CD4-positive, alpha-beta T cell treated with Interleukin-12 subunit alpha and Interleukin-12 subunit beta, for 1 hour (primary cell): ENCODE data around the gene FUOM.
"Not testable (repeated sequence)": the region's sequence is repeated elsewhere in the genome, so short reads cannot be mapped to it uniquely, and the experiment has no call there.

ENCODE experiments used
- DNase-seq: peaks from one replicate; pipeline ENCODE4 v3.0.0-alpha.2; 2020

The FUOM gene

DNA sequence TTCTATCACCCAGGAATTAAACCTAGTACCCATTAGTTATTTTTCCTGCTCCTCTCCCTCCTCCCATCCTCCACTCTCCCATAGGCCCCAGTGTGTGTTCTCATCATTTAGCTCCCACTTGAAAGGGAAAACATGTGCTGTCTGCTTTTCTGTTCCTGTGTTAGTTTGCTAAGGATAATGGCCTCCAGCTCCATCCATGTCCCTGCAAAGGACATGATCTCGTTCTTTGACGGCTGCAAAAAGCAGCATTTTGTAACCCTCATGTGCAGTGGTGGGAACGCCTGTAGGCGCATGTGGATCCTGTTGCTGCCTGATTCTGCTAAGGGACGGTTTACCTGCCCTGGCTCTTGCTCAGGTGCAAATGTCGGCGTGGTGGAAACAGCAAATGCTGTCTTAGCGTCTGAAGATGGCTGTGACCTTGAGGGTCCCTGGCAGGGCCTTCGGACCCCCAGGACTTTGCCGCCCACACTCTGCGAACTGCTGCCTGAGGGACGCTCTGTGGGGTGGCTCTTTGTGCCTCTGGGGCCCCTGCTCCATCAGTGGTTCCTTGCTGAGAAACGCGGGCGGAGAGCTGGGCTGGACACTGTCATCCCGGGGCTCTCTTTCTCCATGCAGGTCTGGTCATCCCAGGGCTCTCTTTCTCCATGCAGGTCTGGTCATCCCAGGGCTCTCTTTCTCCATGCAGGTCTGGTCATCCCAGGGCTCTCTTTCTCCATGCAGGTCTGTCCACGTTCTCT, 30.6 kb upstream of the FUOM start:
- DNase-seq = no peak

DNA sequence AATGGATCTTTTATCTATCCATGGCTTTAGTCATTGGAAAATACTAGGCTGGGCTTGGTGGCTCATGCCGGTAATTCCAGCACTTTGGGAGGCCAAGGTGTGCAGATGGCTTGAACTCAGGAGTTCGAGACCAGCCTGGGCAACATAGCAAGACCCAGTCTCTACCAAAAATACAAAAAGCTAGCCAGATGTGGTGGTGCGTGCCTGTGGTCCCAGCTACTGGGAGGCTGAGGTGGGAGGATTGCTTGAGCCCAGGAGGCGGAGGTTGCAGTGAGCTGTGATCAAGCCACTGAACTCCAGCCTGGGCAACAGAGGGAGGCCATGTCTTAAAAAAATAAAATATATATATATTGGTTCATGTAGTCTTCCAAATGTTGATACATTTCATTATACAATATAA, 29.1 kb upstream of the FUOM start:
- not testable (repeated sequence) for DNase-seq

DNA sequence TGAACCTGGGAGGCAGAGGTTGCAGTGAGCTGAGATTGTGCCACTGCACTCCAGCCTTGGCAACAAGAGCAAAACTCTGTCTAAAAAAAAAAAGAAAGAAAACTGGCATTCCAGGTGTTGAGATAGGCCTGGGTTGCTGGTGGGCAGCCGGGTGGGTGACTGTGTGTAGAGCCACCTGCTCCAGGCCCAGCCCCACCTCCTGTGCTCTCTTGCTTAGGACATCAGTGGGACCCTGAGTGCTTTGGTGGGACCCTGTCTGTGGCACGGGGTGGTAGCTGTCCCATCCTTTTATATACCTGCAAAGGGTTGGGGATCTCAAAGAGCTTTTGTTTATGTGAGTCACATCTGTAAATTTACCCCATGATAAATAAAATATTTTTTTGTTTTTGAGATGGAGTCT, 27.4 kb upstream of the FUOM start:
- no peak for DNase-seq

DNA sequence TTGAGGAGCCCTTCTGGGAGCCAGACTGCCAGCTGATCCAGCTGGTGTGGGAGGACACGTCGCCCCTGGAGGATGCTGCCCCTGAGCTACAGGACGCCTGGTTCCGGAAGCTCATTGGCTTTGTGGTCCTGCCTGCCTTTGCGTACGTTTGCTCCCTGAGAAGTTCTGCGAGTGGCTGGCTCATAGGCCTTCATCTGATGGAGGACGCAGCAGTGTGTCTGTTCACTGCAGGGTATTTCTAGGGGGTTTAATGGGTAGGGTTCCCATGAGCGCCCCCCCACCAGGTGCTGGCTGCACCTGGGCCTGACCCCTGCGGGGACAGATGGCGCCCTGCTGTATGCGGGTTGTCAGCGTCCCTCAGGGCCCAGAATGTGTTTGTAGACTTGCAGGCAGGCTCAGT, 26.3 kb upstream of the FUOM start:
- no peak for DNase-seq

DNA sequence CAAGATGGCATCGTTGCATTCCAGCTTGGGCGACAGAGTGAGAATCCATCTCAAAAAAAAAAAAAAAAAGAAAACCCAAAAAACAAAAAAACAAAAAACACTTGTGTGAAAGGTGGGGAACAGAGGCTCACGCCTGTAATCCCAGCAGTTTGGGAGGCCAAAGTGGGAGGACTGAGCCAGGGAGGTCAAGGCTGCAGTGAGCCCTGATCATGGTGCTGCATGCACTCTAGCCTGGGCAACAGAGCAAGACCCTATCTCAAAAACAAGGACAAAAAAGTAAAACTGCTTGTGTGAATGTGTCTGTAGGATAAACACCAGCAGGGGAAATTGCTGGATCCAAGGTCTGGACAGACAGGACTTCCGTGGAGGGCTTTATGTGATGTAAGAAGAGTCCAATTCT, 25.7 kb upstream of the FUOM start:
- DNase-seq = no peak

DNA sequence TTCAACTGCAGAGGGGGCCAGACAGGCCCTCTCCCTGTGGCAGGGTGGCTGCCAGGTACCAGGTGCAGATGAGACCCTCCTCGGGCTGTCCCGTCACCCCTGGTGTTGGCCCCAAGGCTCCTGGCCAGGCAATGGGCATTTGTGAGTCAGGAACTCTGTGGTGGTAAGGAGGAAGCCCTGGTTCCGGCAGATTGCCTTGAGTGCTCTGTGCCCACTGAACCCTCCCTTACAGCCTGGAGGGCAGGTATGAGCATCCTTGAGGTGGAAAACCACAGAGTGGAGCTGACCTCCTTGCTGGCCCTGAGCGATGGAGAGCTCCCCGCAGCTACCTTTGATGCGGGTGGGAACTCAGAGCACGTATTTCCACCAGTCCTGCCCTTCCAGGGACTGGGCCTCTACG, 23.2 kb upstream of the FUOM start:
- DNase-seq = no peak

DNA sequence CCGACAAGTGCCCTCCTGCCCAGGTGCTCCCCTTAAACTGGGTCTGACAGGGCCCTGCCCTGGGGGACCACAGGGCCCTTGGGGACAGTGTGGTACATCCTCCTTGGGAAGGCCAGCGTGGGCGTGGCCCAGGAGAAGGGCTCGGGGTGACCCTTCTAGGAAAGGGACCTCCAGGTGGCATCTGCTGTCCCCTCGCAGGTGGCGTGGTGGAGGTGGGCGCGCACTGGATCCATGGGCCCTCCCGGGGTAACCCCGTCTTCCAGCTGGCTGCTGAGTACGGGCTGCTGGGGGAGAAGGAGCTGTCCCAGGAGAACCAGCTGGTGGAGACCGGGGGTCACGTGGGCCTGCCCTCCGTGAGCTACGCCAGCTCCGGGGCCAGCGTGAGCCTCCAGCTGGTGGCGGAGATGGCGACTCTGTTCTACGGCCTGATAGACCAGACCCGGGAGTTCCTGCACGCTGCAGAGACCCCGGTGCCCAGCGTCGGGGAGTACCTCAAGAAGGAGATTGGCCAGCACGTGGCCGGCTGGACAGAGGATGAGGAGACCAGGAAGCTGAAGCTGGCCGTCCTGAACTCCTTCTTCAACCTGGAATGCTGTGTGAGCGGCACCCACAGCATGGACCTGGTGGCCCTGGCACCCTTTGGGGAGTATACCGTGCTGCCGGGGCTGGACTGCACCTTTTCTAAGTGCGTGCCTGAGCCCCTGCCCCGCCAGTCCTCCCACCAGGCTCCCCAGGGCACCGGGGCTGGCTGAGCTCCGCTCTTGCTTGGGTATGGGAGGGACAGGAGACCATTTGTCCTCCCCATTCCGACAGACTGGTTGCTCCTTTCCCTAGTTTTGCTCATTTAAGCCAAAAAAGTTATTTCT, 22.2 kb upstream of the FUOM start:
- DNase-seq = no peak

DNA sequence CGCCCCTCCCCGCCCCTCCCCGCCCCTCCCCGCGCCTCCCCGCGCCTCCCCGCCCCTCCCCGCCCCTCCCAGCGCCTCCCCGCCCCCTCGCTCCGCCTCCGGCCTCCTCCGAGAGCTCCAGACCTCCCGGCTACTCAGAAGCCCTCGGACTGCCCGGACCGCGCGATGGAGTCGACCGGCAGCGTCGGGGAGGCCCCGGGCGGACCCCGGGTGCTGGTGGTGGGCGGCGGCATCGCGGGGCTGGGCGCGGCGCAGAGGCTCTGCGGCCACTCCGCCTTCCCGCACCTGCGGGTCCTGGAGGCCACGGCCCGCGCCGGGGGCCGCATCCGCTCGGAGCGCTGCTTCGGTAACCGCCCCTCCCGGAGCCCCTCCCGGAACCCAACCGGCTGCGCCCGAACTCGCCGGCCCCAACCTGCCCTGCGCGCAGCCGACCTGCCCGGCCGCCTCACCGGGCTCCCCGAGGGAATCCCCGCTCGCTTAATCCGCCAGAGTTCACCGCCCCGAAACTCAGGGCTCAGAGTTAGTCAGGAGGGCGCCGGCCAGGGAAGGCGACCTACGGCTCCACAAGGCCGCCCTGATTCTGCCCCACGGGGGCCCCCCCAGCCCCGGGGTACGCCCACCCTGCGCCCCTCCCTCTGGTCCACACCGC, 21.5 kb upstream of the FUOM start, which contains the start of gene PAOX:
TSS of gene PAOX (plus strand) at position 111 of the 649 bp plus-strand sequence. CDS start at position 166, 55 bp downstream.
- DNase-seq = peak; percentile 73

DNA sequence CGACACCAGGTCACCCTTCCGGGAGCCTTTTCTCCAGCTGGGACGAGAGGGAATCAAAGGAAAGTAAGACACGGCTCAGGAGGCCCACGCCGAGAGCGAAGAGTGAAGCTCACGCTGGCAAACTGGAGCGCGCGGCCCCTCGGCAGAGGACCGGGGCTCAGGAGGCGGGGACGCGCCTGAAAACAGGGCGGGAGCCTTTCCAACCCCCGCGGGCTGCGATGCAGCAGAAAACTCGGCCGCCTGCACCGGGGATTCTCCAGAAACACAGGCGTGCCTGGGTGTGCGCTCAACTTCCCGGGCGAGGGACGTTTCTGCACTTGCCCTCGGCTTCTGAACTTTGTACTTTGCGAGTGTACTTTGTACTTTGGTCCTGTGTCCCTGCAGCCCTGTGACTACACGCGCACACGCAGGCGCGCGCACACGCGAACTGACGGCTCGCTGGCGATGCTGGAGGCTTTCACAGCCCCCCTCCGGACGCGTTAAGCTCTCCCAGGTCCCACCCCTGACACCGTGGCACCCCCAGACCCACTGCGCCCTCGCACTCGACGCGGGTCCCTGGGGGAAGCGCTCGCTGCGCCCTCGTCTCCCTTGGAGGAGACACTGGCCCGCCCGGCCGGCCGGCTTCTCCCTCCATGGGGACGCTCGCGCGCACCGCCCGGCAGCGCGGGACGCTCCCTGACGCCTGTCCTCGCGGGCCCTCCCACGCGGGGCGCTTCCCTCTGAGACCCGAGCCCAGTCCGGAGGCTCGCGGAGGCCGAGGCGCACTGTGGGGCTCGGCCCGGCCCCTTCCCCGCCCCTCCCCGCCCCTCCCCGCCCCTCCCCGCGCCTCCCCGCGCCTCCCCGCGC, 20.7 kb upstream of the FUOM start:
- DNase-seq = peak; percentile 60

DNA sequence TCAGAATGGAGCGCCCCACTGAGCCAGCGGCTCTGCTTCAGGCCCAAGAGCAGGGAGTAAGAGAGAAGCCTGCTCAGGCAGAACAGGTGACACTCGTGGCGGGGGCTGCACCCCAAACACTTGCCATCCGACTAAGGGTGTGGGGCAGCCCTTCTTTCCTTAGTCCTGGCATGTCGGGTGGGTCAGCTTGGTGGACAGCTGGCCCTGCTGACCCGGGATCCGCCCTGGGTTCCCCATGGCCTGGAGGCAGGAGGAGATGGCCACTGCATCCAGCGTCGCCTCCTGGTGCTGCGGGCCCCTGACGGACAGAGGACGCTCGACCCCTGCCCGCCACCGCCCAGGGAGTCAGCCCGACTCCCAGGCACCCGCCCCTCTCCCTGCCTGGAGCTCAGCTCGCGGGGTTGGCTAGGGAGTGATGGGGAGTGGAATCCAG, 20.0 kb upstream of the FUOM start:
- no peak for DNase-seq

DNA sequence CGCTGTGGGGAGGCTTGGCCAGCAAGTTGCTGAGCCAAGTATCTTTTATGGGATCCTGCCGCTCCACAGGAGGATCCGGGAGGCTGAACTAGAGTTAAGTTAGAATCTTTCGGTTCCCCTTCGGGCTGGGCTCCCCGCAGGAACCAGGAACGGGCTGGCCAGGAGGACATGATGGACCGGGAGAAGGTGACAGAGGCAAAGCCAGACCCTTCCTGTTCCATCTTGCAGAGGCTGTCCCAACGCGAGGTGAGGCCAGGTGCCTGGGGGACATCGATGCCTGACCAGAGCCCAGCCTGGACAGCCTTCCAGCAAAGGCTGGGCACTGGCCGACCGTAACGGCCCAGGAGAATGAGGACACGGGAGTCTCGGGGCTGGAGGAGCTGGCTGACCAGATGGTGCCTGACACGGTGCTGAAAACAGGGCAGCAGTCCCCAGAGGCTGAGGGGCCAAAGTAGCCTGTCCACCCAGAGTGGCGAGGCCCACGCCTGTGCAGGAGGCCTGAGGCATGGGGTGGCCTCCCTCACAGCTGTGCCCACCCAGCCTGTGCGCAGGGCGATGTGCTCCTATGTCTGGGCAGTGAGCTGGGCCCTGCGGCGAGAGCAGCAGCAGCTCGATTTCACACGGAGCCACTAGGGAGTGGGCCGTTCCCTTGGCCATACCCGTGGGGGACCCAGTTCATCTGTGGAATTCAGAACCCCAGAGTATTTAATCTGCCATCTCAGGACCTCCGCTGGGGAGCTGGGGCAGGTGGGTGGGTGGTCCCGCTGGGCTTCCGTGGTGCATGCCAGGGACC, 19.4 kb upstream of the FUOM start:
- DNase-seq = no peak

DNA sequence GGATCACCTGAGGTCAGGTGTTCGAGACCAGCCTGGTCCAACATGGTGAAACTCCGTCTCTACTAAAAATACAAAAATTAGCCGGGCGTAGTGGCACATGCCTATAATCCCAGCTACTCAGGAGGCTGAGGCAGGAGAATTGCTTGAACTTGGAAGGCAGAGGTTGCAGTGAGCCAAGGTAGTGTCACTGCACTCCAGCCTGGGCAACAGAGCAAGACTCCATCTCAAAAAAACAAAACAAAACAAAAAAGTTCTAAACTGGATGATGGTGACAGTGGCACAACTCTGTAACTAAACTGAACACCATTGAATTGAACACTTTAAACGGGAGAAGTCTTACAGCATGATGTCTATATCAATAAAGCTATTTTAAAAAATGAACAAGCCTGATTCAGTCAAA, 18.4 kb upstream of the FUOM start:
- DNase-seq = not testable (repeated sequence)

DNA sequence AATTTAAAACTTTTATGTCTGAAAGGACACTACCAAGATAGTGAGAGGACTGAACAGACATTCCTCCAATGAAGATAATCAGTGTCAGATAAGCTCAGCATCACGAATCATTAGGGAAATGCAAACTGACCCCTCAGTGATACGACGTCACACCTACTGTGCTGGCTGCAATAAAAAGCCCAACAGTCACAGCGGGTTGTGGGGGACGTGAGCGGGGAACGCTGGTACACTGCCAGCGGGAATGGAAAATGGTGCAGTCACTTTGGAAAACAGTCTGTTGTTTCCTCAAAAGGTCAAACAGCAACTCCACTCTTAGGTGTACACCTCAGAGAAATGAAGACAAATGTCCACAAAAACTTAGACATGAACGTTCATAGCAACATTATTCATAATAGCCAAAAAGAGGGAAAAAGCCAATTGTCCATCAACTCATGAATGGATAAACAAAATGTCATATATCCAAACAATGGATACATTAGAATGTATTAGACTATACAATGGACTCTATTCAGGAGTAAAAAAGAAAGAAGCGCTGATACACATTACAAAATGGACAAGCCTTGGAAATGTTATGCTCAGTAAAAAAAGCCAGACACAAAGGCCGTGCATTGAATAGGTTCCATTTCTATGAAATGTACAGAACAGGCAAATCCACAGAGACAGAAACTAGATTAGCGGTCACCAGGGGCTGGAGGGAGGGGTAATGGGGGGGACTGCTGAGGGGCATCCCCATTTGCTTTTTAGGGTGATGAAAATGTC, 17.7 kb upstream of the FUOM start:
- no peak for DNase-seq

DNA sequence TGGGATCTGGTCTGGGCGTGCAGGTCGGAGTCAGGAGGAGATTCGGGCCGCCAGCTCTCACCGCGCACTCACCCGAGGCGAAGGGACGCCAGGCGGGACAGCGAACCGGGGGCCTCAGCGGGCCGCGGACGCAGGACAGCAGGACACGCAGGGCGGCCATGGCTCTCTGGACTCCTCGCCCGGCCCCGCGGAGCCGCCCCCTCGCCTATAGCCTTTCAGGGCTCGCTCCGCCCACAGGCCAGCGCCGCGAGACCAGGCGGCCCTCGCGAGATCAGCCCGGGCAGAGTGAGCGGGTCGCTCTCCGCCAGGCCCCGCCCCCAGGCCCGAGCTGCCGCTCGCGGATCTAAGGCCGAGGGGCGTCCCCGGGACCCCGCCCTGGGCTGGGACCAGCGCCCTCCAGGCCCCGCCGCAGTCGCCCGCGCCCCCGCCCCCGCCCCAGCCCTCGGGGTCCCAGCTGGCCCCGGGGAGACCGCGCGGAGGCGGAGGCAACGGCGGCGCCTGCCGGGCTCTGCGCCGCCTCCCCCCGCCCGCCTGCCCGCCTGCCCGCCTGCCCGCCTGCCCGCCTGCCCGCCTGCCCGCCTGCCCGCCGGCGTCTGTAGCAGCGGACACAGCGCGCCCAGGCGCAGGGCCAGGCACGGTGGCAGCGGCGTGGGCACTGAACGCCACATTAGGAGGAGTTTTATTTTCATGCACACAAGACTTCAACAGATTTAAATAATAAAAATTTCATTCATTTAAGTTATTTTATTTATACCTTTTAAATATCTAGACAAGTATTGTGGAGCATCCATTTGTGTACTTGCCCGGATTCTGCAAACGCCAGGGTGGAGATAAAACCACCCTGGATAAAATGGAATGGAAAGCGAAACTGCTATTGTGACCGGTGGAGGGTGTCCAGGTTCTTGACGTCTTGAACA, 15.6 kb upstream of the FUOM start, which contains the start of gene ECHS1:
TSS of gene ECHS1 (minus strand) at position 181 of the 917 bp plus-strand sequence. CDS start at position 160, 21 bp downstream.
- peak; percentile 93 for DNase-seq

DNA sequence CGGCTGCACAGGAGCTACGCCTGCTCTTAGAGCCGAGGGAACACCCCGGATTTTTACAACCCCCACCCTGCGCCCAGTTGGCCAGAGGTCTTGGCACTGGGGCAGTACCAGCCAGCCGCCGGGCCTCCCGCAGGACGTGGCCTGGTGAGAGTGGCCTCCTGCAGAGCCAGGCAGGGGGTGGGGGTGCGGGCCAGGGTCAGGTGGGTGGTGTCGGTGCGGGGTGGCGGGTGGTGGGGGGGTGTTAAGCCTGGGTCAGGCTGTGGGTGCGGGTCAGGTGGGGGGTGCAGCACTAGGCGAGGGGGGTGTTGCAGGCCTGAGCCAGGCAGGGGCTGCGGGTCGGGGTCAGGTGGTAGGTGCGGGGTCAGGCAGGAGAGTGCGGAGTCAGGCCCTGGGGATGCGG, 14.7 kb upstream of the FUOM start:
- no peak for DNase-seq

DNA sequence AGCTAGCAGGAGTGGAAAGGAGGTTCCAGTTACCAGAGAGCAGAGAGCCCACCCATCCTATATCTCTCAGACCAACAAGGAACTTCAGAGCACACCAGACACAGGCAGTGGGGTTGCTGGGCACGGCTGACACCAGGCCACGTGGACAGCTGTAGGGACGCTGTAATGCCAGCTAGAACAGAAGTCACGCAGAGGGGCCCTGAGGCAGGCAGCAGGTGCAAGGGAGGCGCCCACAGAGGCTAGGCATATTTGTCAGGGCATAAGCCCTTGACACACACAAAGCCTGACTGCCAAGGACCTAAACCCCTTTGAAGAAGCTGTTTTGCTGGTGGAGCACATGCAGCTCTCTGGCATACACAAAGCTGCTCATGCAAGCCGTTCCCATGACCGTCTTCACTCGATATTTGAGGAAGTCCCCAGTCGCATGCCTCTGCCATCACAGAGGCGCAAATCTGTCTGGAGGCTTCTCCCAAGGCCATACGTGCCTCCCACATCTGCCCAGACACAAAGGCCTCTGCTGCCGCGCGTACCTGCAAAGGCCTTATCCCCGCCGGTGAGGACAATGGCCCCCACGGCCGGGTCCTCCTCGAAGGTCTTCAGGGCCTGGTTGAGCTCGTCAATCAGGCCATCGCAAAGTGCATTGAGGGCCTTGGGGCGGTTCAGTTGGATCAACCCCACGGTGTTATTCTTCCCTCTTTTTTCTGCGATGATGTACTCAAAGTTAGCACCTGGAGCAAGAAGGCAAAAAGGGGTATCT, 12.4 kb upstream of the FUOM start:
- no peak for DNase-seq

DNA sequence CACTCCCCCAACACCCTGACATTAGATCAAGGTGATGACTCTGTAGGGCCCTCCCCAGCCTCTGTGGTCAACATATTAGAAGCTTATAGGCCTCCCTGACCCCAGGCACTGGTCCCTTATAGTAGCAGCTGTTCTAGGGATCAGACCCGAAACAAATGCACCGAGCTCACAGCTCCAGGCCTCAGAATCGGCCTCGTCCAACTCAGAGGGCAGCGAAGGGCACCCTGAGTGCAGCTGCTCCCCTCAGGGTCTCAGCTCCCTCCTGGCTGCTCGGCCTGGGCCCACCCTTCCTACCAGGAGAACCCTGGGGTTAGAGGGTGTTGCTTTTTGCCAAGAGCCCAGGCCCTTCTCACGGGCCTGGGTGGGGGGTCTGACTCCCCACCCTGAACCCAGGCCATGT, 10.3 kb upstream of the FUOM start:
- DNase-seq = no peak

DNA sequence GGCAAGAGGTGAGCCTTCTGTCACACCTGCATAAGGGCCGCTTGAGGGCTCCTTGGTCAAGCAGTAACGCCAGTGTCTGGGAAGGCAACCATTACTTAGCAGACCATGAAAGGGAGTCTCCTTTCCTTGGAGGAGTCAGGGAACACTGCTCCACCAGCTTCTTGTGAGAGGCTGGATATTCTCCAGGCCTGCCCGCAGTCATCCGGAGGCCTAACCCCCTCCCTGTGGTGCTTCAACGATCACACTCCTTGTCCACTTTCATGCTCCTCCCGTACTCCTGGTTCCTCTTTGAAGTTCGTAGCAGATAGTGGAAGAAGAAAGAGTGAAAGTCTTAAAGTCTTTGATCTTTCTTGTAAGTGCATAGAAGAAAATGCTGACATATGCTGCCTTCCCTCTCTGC, 9.6 kb upstream of the FUOM start:
- not testable (repeated sequence) for DNase-seq

DNA sequence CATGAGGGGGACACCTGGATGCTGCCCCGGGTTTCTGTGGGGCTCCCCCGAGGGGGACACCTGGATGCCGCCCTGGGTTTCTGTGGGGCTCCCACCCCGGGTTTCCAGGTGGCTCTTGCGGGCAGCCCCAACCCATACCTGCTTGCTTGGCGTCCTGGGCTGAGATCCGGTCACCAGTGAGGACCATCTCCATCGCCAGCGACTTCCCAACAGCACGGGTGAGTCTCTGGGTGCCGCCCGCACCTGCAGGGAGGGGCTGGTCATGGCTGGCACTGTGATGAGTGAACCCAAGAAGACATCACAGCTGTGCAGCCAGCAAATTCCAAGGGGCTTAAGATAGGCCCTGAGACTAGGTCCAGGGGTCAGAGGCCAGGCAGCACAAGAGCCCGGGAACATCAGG, 8.9 kb upstream of the FUOM start:
- no peak for DNase-seq
